Skeletal muscle satellite cell (primary cell): ENCODE data around the gene OSCP1.
"Not testable (repeated sequence)": the region's sequence is repeated elsewhere in the genome, so short reads cannot be mapped to it uniquely, and the experiment has no call there.

Experiments used
- H3K27me3 ChIP-seq: 2 replicates; pipeline ENCODE4 v1.7.0; 2013; ENCODE audit warnings: low read length; ENCODE audit not compliant: control insufficient read depth, insufficient read depth
- H3K36me3 ChIP-seq: 2 replicates; pipeline ENCODE4 v1.7.0; 2013; ENCODE audit warnings: mild to moderate bottlenecking, control low read depth, low read length; ENCODE audit not compliant: insufficient read depth
- H3K4me1 ChIP-seq: 2 replicates; pipeline ENCODE4 v1.7.0; 2013; ENCODE audit warnings: low read length; ENCODE audit not compliant: control insufficient read depth, insufficient read depth
- H3K4me2 ChIP-seq: 2 replicates; pipeline ENCODE4 v1.7.0; 2013; ENCODE audit warnings: mild to moderate bottlenecking, low read length
- H3K4me3 ChIP-seq: 2 replicates; pipeline ENCODE4 v1.7.0; 2013; ENCODE audit warnings: low read length
- H3K9ac ChIP-seq: 2 replicates; pipeline ENCODE4 v1.7.0; 2013; ENCODE audit warnings: mild to moderate bottlenecking, low read depth, low read length, moderate library complexity
- H3K9me3 ChIP-seq: replicated peaks from 2 replicates; pipeline ENCODE4 v1.7.0; 2013; ENCODE audit warnings: mild to moderate bottlenecking, control low read depth, low read length

The OSCP1 gene

GRCh38 chr1:36482724-36483388 lies 32.6 kb upstream of the OSCP1 start, which contains the start of gene CSF3R:
TSS of gene CSF3R (minus strand) at chr1:36482913. CDS start at chr1:36479496, 3,417 bp downstream.
- Histone ChIP-seq H3K36me3 (no peaks in the 10 kb centered on the region), H3K4me3 (no peak within 1 kb of the TSS), H3K9ac (no peak within 1 kb of the TSS), H3K9me3 (no peaks in the 10 kb centered on the region), H3K27me3 (peaks cover 49% of the 10 kb centered on the region), H3K4me2 (no peak within 1 kb of the TSS), H3K4me1 (no peaks in the 10 kb centered on the region)

- no peak overlapping the region for H3K9ac ChIP-seq
- H3K4me3 ChIP-seq: no peak overlapping the region
- H3K4me1 ChIP-seq: no peaks in the 10 kb centered on the region
- H3K4me2 ChIP-seq: no peak overlapping the region
- H3K27me3 ChIP-seq: peaks cover 49% of the 10 kb centered on the region
- H3K36me3 ChIP-seq: no peaks in the 10 kb centered on the region
- H3K9me3 ChIP-seq: no peaks in the 10 kb centered on the region
Measured at GRCh38 chr1:36481771-36482723, 31.8 kb upstream of the OSCP1 start.

GRCh38 chr1:36481091-36481490 lies 30.8 kb upstream of the OSCP1 start:
- H3K36me3 ChIP-seq: no peaks in the 10 kb centered on the region
- no peaks in the 10 kb centered on the region for H3K9me3 ChIP-seq
- H3K4me2 ChIP-seq: no peak overlapping the region
- H3K9ac ChIP-seq: no peak overlapping the region
- no peaks in the 10 kb centered on the region for H3K4me1 ChIP-seq
- peaks cover 51% of the 10 kb centered on the region for H3K27me3 ChIP-seq
- no peak overlapping the region for H3K4me3 ChIP-seq

GRCh38 chr1:36480161-36480560 lies 29.9 kb upstream of the OSCP1 start:
- Histone ChIP-seq H3K4me1 (no peaks in the 10 kb centered on the region), H3K4me2 (no peak overlapping the region), H3K9me3 (no peaks in the 10 kb centered on the region), H3K27me3 (peaks cover 51% of the 10 kb centered on the region), H3K4me3 (no peak overlapping the region), H3K36me3 (no peaks in the 10 kb centered on the region), H3K9ac (no peak overlapping the region)

- no peaks in the 10 kb centered on the region for H3K36me3 ChIP-seq
- no peaks in the 10 kb centered on the region for H3K9me3 ChIP-seq
Measured at GRCh38 chr1:36479505-36480051, 29.3 kb upstream of the OSCP1 start.

GRCh38 chr1:36477615-36478014 lies 27.4 kb upstream of the OSCP1 start:
- H3K4me2 ChIP-seq, H3K36me3 ChIP-seq, H3K4me3 ChIP-seq, H3K4me1 ChIP-seq, H3K9ac ChIP-seq, H3K9me3 ChIP-seq: not testable (repeated sequence)
- H3K27me3 ChIP-seq: peaks cover 51% of the 10 kb centered on the region

More at GRCh38 chr1:36479505-36480051, 29.3 kb upstream of the OSCP1 start:
- H3K9ac ChIP-seq: no peak overlapping the region
- H3K27me3 ChIP-seq: peaks cover 50% of the 10 kb centered on the region
- no peak overlapping the region for H3K4me3 ChIP-seq
- no peaks in the 10 kb centered on the region for H3K4me1 ChIP-seq
- no peak overlapping the region for H3K4me2 ChIP-seq

- Histone ChIP-seq H3K9me3 (no peaks in the 10 kb centered on the region), H3K4me3 (no peak overlapping the region), H3K27me3 (peaks cover 50% of the 10 kb centered on the region), H3K9ac (no peak overlapping the region), H3K36me3 (no peaks in the 10 kb centered on the region), H3K4me2 (no peak overlapping the region), H3K4me1 (no peaks in the 10 kb centered on the region)
Measured at GRCh38 chr1:36476945-36477344, 26.7 kb upstream of the OSCP1 start.

GRCh38 chr1:36475910-36476604 lies 25.8 kb upstream of the OSCP1 start:
- no peak overlapping the region for H3K4me3 ChIP-seq
- no peaks in the 10 kb centered on the region for H3K4me1 ChIP-seq
- H3K9me3 ChIP-seq: no peaks in the 10 kb centered on the region
- H3K27me3 ChIP-seq: peaks cover 42% of the 10 kb centered on the region
- no peak overlapping the region for H3K4me2 ChIP-seq
- H3K36me3 ChIP-seq: no peaks in the 10 kb centered on the region
- no peak overlapping the region for H3K9ac ChIP-seq

- no peak overlapping the region for H3K9ac ChIP-seq
- H3K4me1 ChIP-seq: no peaks in the 10 kb centered on the region
- H3K36me3 ChIP-seq: no peaks in the 10 kb centered on the region
- no peak overlapping the region for H3K4me3 ChIP-seq
- peaks cover 39% of the 10 kb centered on the region for H3K27me3 ChIP-seq
- H3K9me3 ChIP-seq: no peaks in the 10 kb centered on the region
- no peak overlapping the region for H3K4me2 ChIP-seq
Measured at GRCh38 chr1:36475341-36475740, 25.1 kb upstream of the OSCP1 start.

GRCh38 chr1:36472656-36473055 lies 22.4 kb upstream of the OSCP1 start:
- no peak overlapping the region for H3K9ac ChIP-seq
- H3K4me3 ChIP-seq: no peak overlapping the region
- H3K9me3 ChIP-seq: no peaks in the 10 kb centered on the region
- H3K36me3 ChIP-seq: no peaks in the 10 kb centered on the region
- H3K4me1 ChIP-seq: no peaks in the 10 kb centered on the region
- H3K4me2 ChIP-seq: no peak overlapping the region
- H3K27me3 ChIP-seq: peaks cover 25% of the 10 kb centered on the region
